Measurements from ENCODE around the gene PRCC.

The PRCC gene

GRCh38 chr1:156815307-156815826 lies 48.0 kb downstream of the PRCC start:
- no peak overlapping the region for H3K27ac ChIP-seq
- no peak for TF ChIP-seq CTCF (conservative IDR thresholded peaks at IDR 0.05)

- TF ChIP-seq CTCF (conservative IDR thresholded peaks at IDR 0.05), result no peak
- H3K27ac ChIP-seq, result no peak overlapping the region
Observed at GRCh38 chr1:156815961-156816422, 48.7 kb downstream of the PRCC start.

- no peak within 1 kb of the TSS for H3K27ac ChIP-seq
- TF ChIP-seq CTCF (conservative IDR thresholded peaks at IDR 0.05), result no peak
Observed at GRCh38 chr1:156816561-156817328, 49.4 kb downstream of the PRCC start, which contains the start of gene SH2D2A. Gene SH2D2A, minus strand, starts transcription at chr1:156816848. Its CDS starts 140 bp downstream, at chr1:156816708.

GRCh38 chr1:156821801-156822200 lies 54.5 kb downstream of the PRCC start:
- no peak overlapping the region for H3K27ac ChIP-seq
- no peak for TF ChIP-seq CTCF (conservative IDR thresholded peaks at IDR 0.05)

- no peak overlapping the region for H3K27ac ChIP-seq
- TF ChIP-seq CTCF (conservative IDR thresholded peaks at IDR 0.05), result no peak
Observed at GRCh38 chr1:156822680-156823079, 55.3 kb downstream of the PRCC start.

GRCh38 chr1:156823210-156823790 lies 56.0 kb downstream of the PRCC start:
- TF ChIP-seq CTCF (conservative IDR thresholded peaks at IDR 0.05), result no peak
- no peak overlapping the region for H3K27ac ChIP-seq

GRCh38 chr1:156826630-156827029 lies 59.3 kb downstream of the PRCC start:
- no peak overlapping the region for H3K27ac ChIP-seq
- no peak for TF ChIP-seq CTCF (conservative IDR thresholded peaks at IDR 0.05)

All from VCaP (cell line).